Lung (tissue), 12 donors: Measurements from ENCODE around the gene MRPL52. TPM values are rescaled to one million over a fixed set of nuclear protein-coding genes. Genes with fewer than 3 reads are reported as not detected.

Experiments
- ATAC-seq: fragments of 200-7000 bp; cut with Tn5 transposase; one replicate; pipeline ENCODE4 v1.9.1; 2020; ENCODE audit warnings: moderate number of reproducible peaks; ENCODE audit not compliant: insufficient read depth, low FRiP score
- DNase-seq, 3 donors: peaks; one replicate each; pipeline ENCODE4 v3.0.0-alpha.2; 2013 to 2017
- H3K27ac ChIP-seq, 2 donors: one replicate each; pipeline ENCODE4 v1.5.1; 2013; ENCODE audit warnings: mild to moderate bottlenecking in 2 of 2, moderate library complexity in 2 of 2, control low read depth in 1 of 2, inconsistent platforms in 1 of 2, low read depth in 1 of 2, low read length in 1 of 2
- H3K27me3 ChIP-seq, 3 donors: one replicate each; pipeline ENCODE4 v1.5.1; 2013; ENCODE audit warnings: low read length in 2 of 3; ENCODE audit not compliant: control insufficient read depth in 3 of 3, insufficient read depth in 3 of 3
- H3K36me3 ChIP-seq, 4 donors: one replicate each; pipeline ENCODE4 v1.5.1; 2013; ENCODE audit warnings: low read length in 4 of 4, mild to moderate bottlenecking in 1 of 4, moderate library complexity in 1 of 4; ENCODE audit not compliant: control insufficient read depth in 4 of 4, insufficient read depth in 4 of 4
- H3K4me1 ChIP-seq, 5 donors: one replicate each; pipeline ENCODE4 v1.5.1; 2013; ENCODE audit warnings: low read length in 5 of 5, mild to moderate bottlenecking in 2 of 5, moderate library complexity in 1 of 5; ENCODE audit not compliant: control insufficient read depth in 5 of 5, insufficient read depth in 5 of 5
- H3K4me3 ChIP-seq: one replicate; pipeline ENCODE4 v1.5.1; 2013; ENCODE audit warnings: mild to moderate bottlenecking, control low read depth, moderate library complexity
- H3K9ac ChIP-seq, 2 donors: one replicate each; pipeline ENCODE4 v1.5.1; 2013; ENCODE audit warnings: low read length in 2 of 2, control low read depth in 1 of 2; ENCODE audit not compliant: insufficient read depth in 1 of 2
- H3K9me3 ChIP-seq, 4 donors: one replicate each; pipeline ENCODE4 v1.5.1; 2013; ENCODE audit warnings: low read length in 3 of 4, mild to moderate bottlenecking in 1 of 4, moderate library complexity in 1 of 4; ENCODE audit not compliant: control insufficient read depth in 4 of 4, insufficient read depth in 3 of 4
- CTCF ChIP-seq: IDR thresholded peaks from 2 replicates; pipeline ENCODE4 v1.5.1; 2012; ENCODE audit warnings: mild to moderate bottlenecking; ENCODE audit errors: control extremely low read depth, extremely low read depth
- WGBS, 2 donors: extraction: QIAGEN DNeasy Blood & Tissue Kit; methylation state at CpG; one replicate each; pipeline ENCODE4 v1.1.7; 2013; 5-methylcytosine and 5-hydroxymethylcytosine counted together
- polyA plus RNA-seq, 2 donors: library from polyadenylated mRNA; stranded (reverse); fragments of 200-250 nt; gene quantifications; one replicate each; pipeline ENCODE4 v1.2.1, GENCODE V29; 2013
- total RNA-seq, 2 donors: library from RNA; depleted of rRNA in 1 of 2; stranded (reverse); fragments of >200 nt in 1 of 2; gene quantifications; one replicate each; pipeline ENCODE4 v1.2.1, GENCODE V29; 2014 to 2021
- donor health status: control.
- donor health status: control.
- donor health status: Bipolar disorder and iron deficiency.
- donor health status: healthy.
- donor health status: DM: yes; HTN: yes; CAD: no.

The MRPL52 gene
- total and polyA plus RNA-seq, 4 donors: 27.5 to 239 (median 103) TPM

- WGBS, 2 donors: 96 to 98% methylated on average over 5 of the region's 5 CpGs
- Histone ChIP-seq H3K27me3 (no peaks in the 10 kb centered on the region), H3K36me3 (no peaks in the 10 kb centered on the region), H3K9ac (no peak overlapping the region), H3K9me3 (no peaks in the 10 kb centered on the region), H3K4me1 (peaks cover 0 to 9% (median 1%) of the 10 kb centered on the region in 5 donors), H3K27ac (no peak overlapping the region), H3K4me3 (no peak overlapping the region)
- ATAC-seq (no peak), DNase-seq (no peak)
- TF ChIP-seq CTCF: no peak
Observed at GRCh38 chr14:22866874-22867273, 37.2 kb downstream of the MRPL52 start.

GRCh38 chr14:22870811-22871223, 41.1 kb downstream of the MRPL52 start:
- TF ChIP-seq CTCF: no peak
- peak; percentile 3 for ATAC-seq
- WGBS, 2 donors: 3 to 5% methylated on average over 1 of the region's 1 CpG

GRCh38 chr14:22871224-22872032, 41.7 kb downstream of the MRPL52 start, which contains the start of gene LRP10:
Gene LRP10 (plus strand): TSS chr14:22871740. CDS start chr14:22872304, 564 bp downstream.
- WGBS, 2 donors: 0% methylated on average over 41 to 50 of the region's 50 CpGs
- no peak for TF ChIP-seq CTCF
- DNase-seq (peak; percentile 92 to 95 (median 93)), ATAC-seq (peak; percentile 94)
- Histone ChIP-seq H3K27ac (peak within 1 kb of the TSS; percentile 97 to 99), H3K9me3 (no peaks in the 10 kb centered on the region), H3K9ac (peak within 1 kb of the TSS; percentile 68 to 90), H3K36me3 (peaks cover 0 to 24% (median 20%) of the 10 kb centered on the region in 4 donors), H3K4me3 (peak within 1 kb of the TSS; percentile 92), H3K4me1 (peaks cover 0 to 11% (median 9%) of the 10 kb centered on the region in 5 donors), H3K27me3 (no peaks in the 10 kb centered on the region)

More at GRCh38 chr14:22870811-22871223, 41.1 kb downstream of the MRPL52 start:
- no peaks in the 10 kb centered on the region for H3K9me3 ChIP-seq
- H3K9ac ChIP-seq: peak overlapping the region in 1 of 2 donors; percentile 90
- H3K4me1 ChIP-seq: peaks cover 0 to 12% (median 6%) of the 10 kb centered on the region in 5 donors
- no peak overlapping the region for H3K4me3 ChIP-seq
- DNase-seq: no peak
- H3K27ac ChIP-seq: peak overlapping the region; percentile 97 to 99
- H3K27me3 ChIP-seq: no peaks in the 10 kb centered on the region
- peaks cover 0 to 18% (median 18%) of the 10 kb centered on the region in 4 donors for H3K36me3 ChIP-seq
